GM12878 (cell line): Measurements from ENCODE around the gene FDXACB1. TPM values are rescaled to one million over a fixed set of nuclear protein-coding genes. Genes with fewer than 3 reads are reported as not detected.
A peak's percentile ranks its signal among the peaks of the same experiment; 100 is the strongest.

Source experiments
- ATAC-seq: fragments of 200-7000 bp; cut with Tn5 transposase; 3 replicates; pipeline ENCODE4 v1.9.1; 2020; ENCODE audit warnings: mild to moderate bottlenecking, moderate library complexity
- BruUV-seq: library from RNA; stranded (reverse); fragments of 400-500 nt; replicated peaks from 2 replicates; lab custom pipeline; 2021; lab: Mats Ljungman, UMichigan
- CTCF ChIA-PET: fragments of 300-600 bp; sonication (Branson Sonifier 250); formaldehyde crosslinking; extraction: SDS; loops from one replicate; lab custom pipeline; 2021; ENCODE audit warnings: inconsistent platforms; lab: Yijun Ruan, JAX
- POLR2A ChIA-PET: fragments of 350-600 bp; formaldehyde crosslinking; extraction: SDS; loops from one replicate; lab custom pipeline; 2021; ENCODE audit warnings: inconsistent platforms; lab: Charles Lee
- RAD21 ChIA-PET: fragments of 300-600 bp; sonication (Branson Sonifier 250); formaldehyde crosslinking; loops from one replicate; lab custom pipeline; 2023; ENCODE audit warnings: antibody characterized with exemption; ENCODE audit not compliant: unreplicated experiment; lab: Charles Lee
- SMC1A ChIA-PET: fragments of 300-600 bp; sonication (Branson Sonifier 250); formaldehyde crosslinking; loops from one replicate; lab custom pipeline; 2023; ENCODE audit not compliant: unreplicated experiment, uncharacterized antibody; lab: Charles Lee
- DNase-seq: peaks from one replicate; pipeline ENCODE4 v3.0.0-alpha.2; 2011; ENCODE audit warnings: low read depth, low spot score
- FAIRE-seq: peaks from 3 replicates; lab custom pipeline; 2011; peaks lifted over from hg19 to GRCh38; lab: Jason Lieb, UNC
- H2AFZ ChIP-seq: 2 replicates; pipeline ENCODE4 v1.6.0; 2011; ENCODE audit warnings: low read depth, low read length, control low read depth; ENCODE audit not compliant: control insufficient read depth
- H3K27ac ChIP-seq: 2 replicates; pipeline ENCODE4 v1.5.1; 2011; ENCODE audit warnings: control low read depth; ENCODE audit not compliant: control insufficient read depth, insufficient read depth
- H3K27me3 ChIP-seq, 2 experiments: replicated peaks in 1 of 2; 2 replicates each; pipeline versions ENCODE4 v1.6.0 to v1.6.1; 2011; ENCODE audit warnings: low read length in 1 of 2; ENCODE audit not compliant: control insufficient read depth in 2 of 2, insufficient read depth in 2 of 2
- H3K36me3 ChIP-seq, 2 experiments: 2 replicates each; pipeline ENCODE4 v1.5.1; 2011; ENCODE audit warnings: low read length in 1 of 2; ENCODE audit not compliant: control insufficient read depth in 2 of 2, insufficient read depth in 2 of 2
- H3K4me1 ChIP-seq: 2 replicates; pipeline ENCODE4 v1.6.1; 2011; ENCODE audit warnings: mild to moderate bottlenecking, low read length, moderate library complexity, mixed read lengths; ENCODE audit not compliant: control insufficient read depth, insufficient read depth
- H3K4me2 ChIP-seq: 2 replicates; pipeline ENCODE4 v1.6.0; 2011; ENCODE audit warnings: control low read depth; ENCODE audit not compliant: control insufficient read depth, insufficient read depth
- H3K4me3 ChIP-seq: fragments of 200-600 bp; sonication (generic); 2 replicates; pipeline ENCODE4 v1.5.1; 2016
- H3K79me2 ChIP-seq: 2 replicates; pipeline ENCODE4 v1.6.0; 2011; ENCODE audit warnings: low read length; ENCODE audit not compliant: control insufficient read depth, insufficient read depth
- H3K9ac ChIP-seq: 2 replicates; pipeline ENCODE4 v1.8.0; 2011; ENCODE audit warnings: low read length, control low read depth, mixed read lengths; ENCODE audit not compliant: control insufficient read depth, insufficient read depth
- H3K9me3 ChIP-seq: replicated peaks from 3 replicates; pipeline ENCODE4 v1.5.1; 2011; ENCODE audit warnings: mild to moderate bottlenecking, low read length; ENCODE audit not compliant: control insufficient read depth, insufficient read depth
- H4K20me1 ChIP-seq: 2 replicates; pipeline ENCODE4 v1.6.0; 2011; ENCODE audit not compliant: control insufficient read depth, insufficient read depth
- BCL11A ChIP-seq: IDR thresholded peaks from 2 replicates; pipeline ENCODE4 v1.6.1; 2011; ENCODE audit warnings: low read depth, low read length
- CBFB ChIP-seq: IDR thresholded peaks from 2 replicates; pipeline ENCODE4 v1.6.1; 2016; ENCODE audit warnings: antibody characterized with exemption, low read depth
- CREM ChIP-seq: IDR thresholded peaks from 2 replicates; pipeline ENCODE4 v1.6.1; 2014; ENCODE audit warnings: antibody characterized with exemption, low read depth
- HDAC6 ChIP-seq: fragments of 200-600 bp; sonication (generic); IDR thresholded peaks from one replicate; pipeline ENCODE4 v1.8.0; 2017; ENCODE audit warnings: antibody characterized with exemption; ENCODE audit not compliant: unreplicated experiment
- IKZF1 ChIP-seq: fragments of 450-650 bp; conservative IDR thresholded peaks from 2 replicates; pipeline ENCODE4 v1.6.1; 2017; ENCODE audit warnings: antibody characterized with exemption, mild to moderate bottlenecking
- MTA2 ChIP-seq: fragments of 450-650 bp; IDR thresholded peaks from 2 replicates; pipeline ENCODE4 v1.6.1; 2016; ENCODE audit warnings: low read depth, mild to moderate bottlenecking, moderate library complexity
- PAX5 ChIP-seq: IDR thresholded peaks from 2 replicates; pipeline ENCODE4 v1.6.1; 2011; ENCODE audit warnings: low read depth, low read length, borderline replicate concordance
- PKNOX1 ChIP-seq: fragments of 450-650 bp; IDR thresholded peaks from 2 replicates; pipeline ENCODE4 v1.6.1; 2016; ENCODE audit warnings: mild to moderate bottlenecking
- RAD51 ChIP-seq: fragments of 450-650 bp; IDR thresholded peaks from 2 replicates; pipeline ENCODE4 v1.6.1; 2016; ENCODE audit warnings: moderate library complexity, mild to moderate bottlenecking, inconsistent platforms
- WRNIP1 ChIP-seq: IDR thresholded peaks from 2 replicates; pipeline ENCODE4 v1.6.1; 2011; ENCODE audit warnings: low read depth, low read length, improper control_type of control experiment, borderline replicate concordance
- ZNF207 ChIP-seq: fragments of 450-650 bp; IDR thresholded peaks from 2 replicates; pipeline ENCODE4 v1.6.1; 2014; ENCODE audit warnings: antibody characterized with exemption, mild to moderate bottlenecking, borderline replicate concordance
- ZZZ3 ChIP-seq: IDR thresholded peaks from 2 replicates; pipeline ENCODE4 v1.6.1; 2011; ENCODE audit warnings: low read depth; ENCODE audit not compliant: control insufficient read depth, insufficient read length
- WGBS: methylation state at CpG from one replicate; pipeline ENCODE4 v1.1.6; 2016; ENCODE audit warnings: low lambda C conversion rate; ENCODE audit not compliant: insufficient replicate concordance, insufficient coverage; ENCODE audit errors: missing lambda C conversion rate; 5-methylcytosine and 5-hydroxymethylcytosine counted together
- in situ Hi-C: fragments of 300-500 bp; cut with MboI; formaldehyde crosslinking; loops from 9 replicates; pipeline ENCODE4 v1.14.3; 2018; ENCODE audit warnings: mixed read lengths
- intact Hi-C: fragments of 100-400 bp; cut with micrococcal nuclease; formaldehyde crosslinking; loops from one replicate; pipeline ENCODE4 v1.14.2; 2022; ENCODE audit not compliant: unreplicated experiment
- polyA plus RNA-seq, 11 experiments: library from polyadenylated mRNA; depleted of rRNA in 4 of 11; unstranded in 6 of 11; stranded (reverse) in 5 of 11; fragments of >200 nt; fragmentation: Nextera tagmentation in 4 of 11; fragmentation: Illumina TruSeq in 1 of 11; extraction: Ambion mirVana in 4 of 11; extraction: Trizol in 1 of 11; gene quantifications; 1 replicate in 1 of 11; 2 replicates in 10 of 11; pipeline versions ENCODE4 v1.2.1 to v1.2.3, GENCODE V29; 2011 to 2016; ENCODE audit warnings: inconsistent platforms in 2 of 11, missing spikeins in 2 of 11, low read depth in 1 of 11
- total RNA-seq, 4 experiments: library from RNA; depleted of rRNA in 3 of 4; stranded (reverse); fragments of >200 nt in 3 of 4; fragmentation: Illumina TruSeq in 1 of 4; extraction: Trizol in 1 of 4; gene quantifications; 2 replicates each; pipeline versions ENCODE4 v1.2.1 to v1.2.3, GENCODE V29; 2013 to 2021
- TF ChIP-seq, protein P1 (sequence below): IDR thresholded peaks from 2 replicates; pipeline ENCODE4 v1.6.1; 2012; ENCODE audit warnings: improper control_type of control experiment, low read depth, low read length; ENCODE audit not compliant: insufficient replicate concordance
- TF ChIP-seq, protein P2 (sequence below): IDR thresholded peaks from 2 replicates; pipeline ENCODE4 v1.6.1; 2012; ENCODE audit warnings: low read depth, low read length, improper control_type of control experiment

Gene FDXACB1
- total and polyA plus RNA-seq, 10 of the 15 experiments (the other 5 are each of a cell fraction or from before 2014, with no cell fraction given): 7.4 to 13.3 (median 9.7) TPM

GRCh38 chr11:111837366-111837891 lies 41.5 kb downstream of the FDXACB1 start:
- in situ Hi-C loops (no loop called here), intact Hi-C loops (no loop called here)
- H3K27me3 ChIP-seq: no peaks in the 10 kb centered on the region
- H3K36me3 ChIP-seq: peaks cover 0 to 24% of the 10 kb centered on the region in 2 experiments; a peak in 3 of 4 replicates
- CTCF ChIA-PET: interaction anchor here (0.6 to 1.6 kb wide), 6 partner anchors 41 to 226 kb away, joined by 3 to 6 read pairs (median 4); no protein-coding TSS in a partner anchor
- no peaks in the 10 kb centered on the region for H3K9me3 ChIP-seq
- WGBS: 69% methylated on average over 5 of the region's 5 CpGs
- peaks cover 6% of the 10 kb centered on the region; the same call in 1 of the 2 replicates for H3K4me1 ChIP-seq
- RAD21 ChIA-PET: interaction anchor here (1.6 to 5.0 kb wide), 2 partner anchors 34 to 60 kb away, joined by 5 to 38 read pairs; partner anchors contain the start of gene ALG9
- no peak for DNase-seq
- SMC1A ChIA-PET: interaction anchor here (1.3 to 1.9 kb wide), 3 partner anchors 8 to 251 kb away, joined by 4 to 5 read pairs (median 4); no protein-coding TSS in a partner anchor
- no peak overlapping the region for H3K27ac ChIP-seq
- no peak overlapping the region for H3K4me2 ChIP-seq
- no peak overlapping the region for H2AFZ ChIP-seq
- no TSS peak for BruUV-seq
- no peak overlapping the region for H3K4me3 ChIP-seq
- H3K79me2 ChIP-seq: no peaks in the 10 kb centered on the region
- no peaks in the 10 kb centered on the region for H4K20me1 ChIP-seq
- FAIRE-seq: no peak
- H3K9ac ChIP-seq: no peak overlapping the region
- TF ChIP-seq, protein P1, sequence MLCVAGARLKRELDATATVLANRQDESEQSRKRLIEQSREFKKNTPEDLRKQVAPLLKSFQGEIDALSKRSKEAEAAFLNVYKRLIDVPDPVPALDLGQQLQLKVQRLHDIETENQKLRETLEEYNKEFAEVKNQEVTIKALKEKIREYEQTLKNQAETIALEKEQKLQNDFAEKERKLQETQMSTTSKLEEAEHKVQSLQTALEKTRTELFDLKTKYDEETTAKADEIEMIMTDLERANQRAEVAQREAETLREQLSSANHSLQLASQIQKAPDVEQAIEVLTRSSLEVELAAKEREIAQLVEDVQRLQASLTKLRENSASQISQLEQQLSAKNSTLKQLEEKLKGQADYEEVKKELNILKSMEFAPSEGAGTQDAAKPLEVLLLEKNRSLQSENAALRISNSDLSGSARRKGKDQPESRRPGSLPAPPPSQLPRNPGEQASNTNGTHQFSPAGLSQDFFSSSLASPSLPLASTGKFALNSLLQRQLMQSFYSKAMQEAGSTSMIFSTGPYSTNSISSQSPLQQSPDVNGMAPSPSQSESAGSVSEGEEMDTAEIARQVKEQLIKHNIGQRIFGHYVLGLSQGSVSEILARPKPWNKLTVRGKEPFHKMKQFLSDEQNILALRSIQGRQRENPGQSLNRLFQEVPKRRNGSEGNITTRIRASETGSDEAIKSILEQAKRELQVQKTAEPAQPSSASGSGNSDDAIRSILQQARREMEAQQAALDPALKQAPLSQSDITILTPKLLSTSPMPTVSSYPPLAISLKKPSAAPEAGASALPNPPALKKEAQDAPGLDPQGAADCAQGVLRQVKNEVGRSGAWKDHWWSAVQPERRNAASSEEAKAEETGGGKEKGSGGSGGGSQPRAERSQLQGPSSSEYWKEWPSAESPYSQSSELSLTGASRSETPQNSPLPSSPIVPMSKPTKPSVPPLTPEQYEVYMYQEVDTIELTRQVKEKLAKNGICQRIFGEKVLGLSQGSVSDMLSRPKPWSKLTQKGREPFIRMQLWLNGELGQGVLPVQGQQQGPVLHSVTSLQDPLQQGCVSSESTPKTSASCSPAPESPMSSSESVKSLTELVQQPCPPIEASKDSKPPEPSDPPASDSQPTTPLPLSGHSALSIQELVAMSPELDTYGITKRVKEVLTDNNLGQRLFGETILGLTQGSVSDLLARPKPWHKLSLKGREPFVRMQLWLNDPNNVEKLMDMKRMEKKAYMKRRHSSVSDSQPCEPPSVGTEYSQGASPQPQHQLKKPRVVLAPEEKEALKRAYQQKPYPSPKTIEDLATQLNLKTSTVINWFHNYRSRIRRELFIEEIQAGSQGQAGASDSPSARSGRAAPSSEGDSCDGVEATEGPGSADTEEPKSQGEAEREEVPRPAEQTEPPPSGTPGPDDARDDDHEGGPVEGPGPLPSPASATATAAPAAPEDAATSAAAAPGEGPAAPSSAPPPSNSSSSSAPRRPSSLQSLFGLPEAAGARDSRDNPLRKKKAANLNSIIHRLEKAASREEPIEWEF: no peak
- TF ChIP-seq RAD51 (no peak), WRNIP1 (no peak), PKNOX1 (no peak), CREM (no peak), PAX5 (no peak), BCL11A (peak; percentile 51; the same call in 1 of the 2 replicates), ZZZ3 (no peak), ZNF207 (no peak), HDAC6 (no peak), IKZF1 (no peak), CBFB (no peak), MTA2 (peak; percentile 84)
- TF ChIP-seq, protein P2, sequence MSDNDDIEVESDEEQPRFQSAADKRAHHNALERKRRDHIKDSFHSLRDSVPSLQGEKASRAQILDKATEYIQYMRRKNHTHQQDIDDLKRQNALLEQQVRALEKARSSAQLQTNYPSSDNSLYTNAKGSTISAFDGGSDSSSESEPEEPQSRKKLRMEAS: no peak
- POLR2A ChIA-PET: interaction anchor here (0.5 kb wide), 1 partner anchor 110 kb away, joined by 3 read pairs; no protein-coding TSS in a partner anchor
- peak; percentile 39 for ATAC-seq
